Uterus (tissue), 4 donors: ENCODE results near the gene ERI3. TPM values are rescaled to one million over a fixed set of nuclear protein-coding genes. Genes with fewer than 3 reads are reported as not detected.

ENCODE experiments used
- DNase-seq, 2 donors: peaks; one replicate each; pipeline ENCODE4 v3.0.0-alpha.2; 2019 to 2020
- H3K27ac ChIP-seq, 2 donors: fragments of 200-600 bp; sonication (generic); 1 replicate in 1 of 2; 2 replicates in 1 of 2; pipeline ENCODE4 v1.5.1; 2016 to 2018
- H3K27me3 ChIP-seq, 2 donors: fragments of 200-600 bp; sonication (generic); one replicate each; pipeline ENCODE4 v1.5.1; 2018 to 2019; ENCODE audit warnings: control low read depth in 1 of 2
- H3K36me3 ChIP-seq, 2 donors: fragments of 200-600 bp; sonication (generic); one replicate each; pipeline ENCODE4 v1.5.1; 2019; ENCODE audit warnings: control low read depth in 1 of 2
- H3K4me1 ChIP-seq, 2 donors: fragments of 200-600 bp; sonication (generic); one replicate each; pipeline ENCODE4 v1.5.1; 2018 to 2019; ENCODE audit warnings: control low read depth in 1 of 2
- H3K4me3 ChIP-seq, 2 donors: fragments of 200-600 bp; sonication (generic); 1 replicate in 1 of 2; 2 replicates in 1 of 2; pipeline ENCODE4 v1.5.1; 2018 to 2019; ENCODE audit warnings: mild to moderate bottlenecking in 1 of 2
- H3K9me3 ChIP-seq, 2 donors: fragments of 200-600 bp; sonication (generic); one replicate each; pipeline ENCODE4 v1.5.1; 2019; ENCODE audit warnings: control low read depth in 1 of 2
- POLR2A ChIP-seq, 2 donors: fragments of 450-650 bp; IDR thresholded peaks; one replicate each; pipeline ENCODE4 v1.6.1; 2016; ENCODE audit warnings: antibody characterized with exemption in 2 of 2, mild to moderate bottlenecking in 1 of 2, moderate library complexity in 1 of 2
- intact Hi-C: fragments of 100-400 bp; cut with DNase I; formaldehyde crosslinking; loops from one replicate; pipeline ENCODE4 v1.15.1; 2023; ENCODE audit warnings: low total_unique reads
- total RNA-seq, 4 donors: library from RNA; depleted of rRNA in 3 of 4; stranded (reverse); fragments of >200 nt in 3 of 4; gene quantifications; one replicate each; pipeline versions ENCODE4 v1.1.0 to v1.2.4, GENCODE V29; 2014 to 2023
- TF ChIP-seq, protein P1 (sequence below), 4 experiments: fragments of 200-600 bp in 2 of 4; fragments of 450-650 bp in 2 of 4; sonication (generic) in 2 of 4; IDR thresholded peaks; one replicate each; pipeline ENCODE4 v1.5.1; 2016 to 2019; ENCODE audit warnings: antibody characterized with exemption in 4 of 4, mild to moderate bottlenecking in 2 of 4, moderate library complexity in 1 of 4
- donor health status: DM: yes; HTN: yes; CAD: no.

Gene ERI3
- total RNA-seq, 4 donors from 2014 or later, result 9.5 to 58.2 (median 45.6) TPM

DNA sequence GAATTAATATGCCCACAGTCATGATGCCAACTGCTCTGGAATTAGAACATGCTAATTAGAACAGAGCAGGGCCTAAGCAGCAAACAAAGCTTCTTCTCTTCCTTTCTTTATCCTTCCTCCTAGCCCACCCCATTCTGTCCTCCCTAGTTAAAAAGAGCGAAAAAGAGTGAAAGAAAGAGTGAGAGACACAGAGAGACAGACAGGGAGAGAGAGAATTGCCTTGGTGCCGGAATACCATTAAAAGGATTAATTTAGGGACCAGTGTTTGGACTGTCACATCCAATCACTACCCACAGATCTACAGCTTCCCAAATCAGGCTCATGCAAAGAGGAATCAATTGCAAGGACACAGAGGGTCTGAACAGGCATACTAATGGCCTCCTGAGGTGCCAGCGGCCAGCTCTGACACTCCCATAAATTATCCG is 7.0 kb downstream of the ERI3 start:
- peaks cover 0 to 3% of the 10 kb centered on the region in 2 donors for H3K4me1 ChIP-seq
- TF ChIP-seq, protein P1, sequence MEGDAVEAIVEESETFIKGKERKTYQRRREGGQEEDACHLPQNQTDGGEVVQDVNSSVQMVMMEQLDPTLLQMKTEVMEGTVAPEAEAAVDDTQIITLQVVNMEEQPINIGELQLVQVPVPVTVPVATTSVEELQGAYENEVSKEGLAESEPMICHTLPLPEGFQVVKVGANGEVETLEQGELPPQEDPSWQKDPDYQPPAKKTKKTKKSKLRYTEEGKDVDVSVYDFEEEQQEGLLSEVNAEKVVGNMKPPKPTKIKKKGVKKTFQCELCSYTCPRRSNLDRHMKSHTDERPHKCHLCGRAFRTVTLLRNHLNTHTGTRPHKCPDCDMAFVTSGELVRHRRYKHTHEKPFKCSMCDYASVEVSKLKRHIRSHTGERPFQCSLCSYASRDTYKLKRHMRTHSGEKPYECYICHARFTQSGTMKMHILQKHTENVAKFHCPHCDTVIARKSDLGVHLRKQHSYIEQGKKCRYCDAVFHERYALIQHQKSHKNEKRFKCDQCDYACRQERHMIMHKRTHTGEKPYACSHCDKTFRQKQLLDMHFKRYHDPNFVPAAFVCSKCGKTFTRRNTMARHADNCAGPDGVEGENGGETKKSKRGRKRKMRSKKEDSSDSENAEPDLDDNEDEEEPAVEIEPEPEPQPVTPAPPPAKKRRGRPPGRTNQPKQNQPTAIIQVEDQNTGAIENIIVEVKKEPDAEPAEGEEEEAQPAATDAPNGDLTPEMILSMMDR (IDR thresholded peaks at IDR 0.05), result no peak
- no peak for DNase-seq
- H3K27me3 ChIP-seq, result no peaks in the 10 kb centered on the region
- no peak overlapping the region for H3K27ac ChIP-seq
- H3K36me3 ChIP-seq, result no peaks in the 10 kb centered on the region
- no peak overlapping the region for H3K4me3 ChIP-seq
- no peaks in the 10 kb centered on the region for H3K9me3 ChIP-seq
- intact Hi-C loops, result no loop called here

DNA sequence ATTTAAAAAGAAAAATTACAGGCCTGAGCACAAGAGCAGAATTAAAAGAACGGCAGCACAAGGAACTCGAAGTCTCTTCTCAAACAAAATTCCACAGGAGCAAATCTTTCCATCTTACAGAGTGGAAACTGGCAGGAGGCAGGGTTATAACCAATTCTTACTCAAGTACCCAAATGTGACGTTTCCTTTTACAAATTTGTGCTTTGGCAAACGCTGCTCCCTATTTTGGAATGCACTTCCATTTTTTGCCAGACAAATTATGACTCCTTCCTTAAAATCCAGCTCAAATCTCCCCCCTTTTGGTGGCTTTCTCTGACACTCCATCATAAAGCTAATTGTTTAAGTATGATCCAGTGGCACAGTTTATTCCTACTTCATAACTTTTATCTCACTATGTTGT is 7.8 kb downstream of the ERI3 start:
- DNase-seq, result no peak
- intact Hi-C loops, result no loop called here
- no peak overlapping the region for H3K27ac ChIP-seq
- H3K36me3 ChIP-seq, result no peaks in the 10 kb centered on the region
- peaks cover 0 to 3% of the 10 kb centered on the region in 2 donors for H3K4me1 ChIP-seq
- TF ChIP-seq, protein P1 (IDR thresholded peaks at IDR 0.05), result no peak
- no peak for TF ChIP-seq POLR2A (IDR thresholded peaks at IDR 0.05)
- no peaks in the 10 kb centered on the region for H3K27me3 ChIP-seq
- no peak overlapping the region for H3K4me3 ChIP-seq
- H3K9me3 ChIP-seq, result no peaks in the 10 kb centered on the region

DNA sequence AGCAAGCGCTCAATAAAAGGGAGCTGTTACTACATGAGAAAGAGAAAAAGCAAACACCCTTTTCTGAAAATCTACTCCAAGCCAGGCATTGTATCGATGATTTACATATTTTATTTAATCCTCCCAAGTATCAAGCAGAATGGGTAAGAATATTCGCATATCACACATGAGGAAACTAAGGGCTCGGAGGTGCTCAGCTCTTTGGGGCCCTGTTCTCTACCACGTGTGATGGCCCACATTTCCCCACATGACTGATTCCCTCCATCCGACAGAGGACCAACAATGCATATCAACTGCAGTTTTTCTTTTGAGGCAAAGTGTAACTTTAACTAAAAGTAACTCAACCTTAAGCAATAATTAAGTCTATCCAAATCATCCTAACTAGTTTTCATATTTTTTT is 8.2 kb downstream of the ERI3 start:
- H3K27me3 ChIP-seq, result no peaks in the 10 kb centered on the region
- peaks cover 0 to 3% of the 10 kb centered on the region in 2 donors for H3K4me1 ChIP-seq
- DNase-seq, result no peak
- TF ChIP-seq, protein P1 (IDR thresholded peaks at IDR 0.05), result no peak
- no peak for TF ChIP-seq POLR2A (IDR thresholded peaks at IDR 0.05)
- H3K27ac ChIP-seq, result no peak overlapping the region
- H3K4me3 ChIP-seq, result no peak overlapping the region
- intact Hi-C loops, result no loop called here
- H3K9me3 ChIP-seq, result no peaks in the 10 kb centered on the region
- H3K36me3 ChIP-seq, result no peaks in the 10 kb centered on the region

DNA sequence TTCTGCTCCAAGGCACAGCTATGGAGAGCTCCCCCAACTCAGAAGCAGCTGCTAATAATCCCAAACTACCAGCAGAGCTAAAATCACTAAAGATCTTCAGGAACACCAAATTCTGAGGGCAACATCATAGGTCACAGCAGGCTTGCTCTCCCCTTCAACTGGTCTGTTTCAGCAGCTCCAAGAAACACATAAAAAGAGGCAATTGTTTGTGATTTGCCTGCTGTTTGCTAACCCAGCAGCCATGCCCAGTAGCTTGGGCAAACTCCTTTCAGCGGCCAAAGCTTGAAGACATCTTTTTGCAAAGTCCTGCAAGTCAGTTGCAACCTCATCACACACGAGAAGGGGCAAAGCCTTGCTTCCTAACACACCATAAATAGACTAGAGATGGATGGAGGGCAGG is 8.9 kb downstream of the ERI3 start:
- intact Hi-C loops, result no loop called here
- H3K27ac ChIP-seq, result no peak overlapping the region
- DNase-seq, result no peak
- H3K9me3 ChIP-seq, result no peaks in the 10 kb centered on the region
- H3K4me3 ChIP-seq, result no peak overlapping the region
- peaks cover 0 to 3% of the 10 kb centered on the region in 2 donors for H3K4me1 ChIP-seq
- TF ChIP-seq POLR2A (IDR thresholded peaks at IDR 0.05), result no peak
- no peaks in the 10 kb centered on the region for H3K27me3 ChIP-seq
- H3K36me3 ChIP-seq, result no peaks in the 10 kb centered on the region

DNA sequence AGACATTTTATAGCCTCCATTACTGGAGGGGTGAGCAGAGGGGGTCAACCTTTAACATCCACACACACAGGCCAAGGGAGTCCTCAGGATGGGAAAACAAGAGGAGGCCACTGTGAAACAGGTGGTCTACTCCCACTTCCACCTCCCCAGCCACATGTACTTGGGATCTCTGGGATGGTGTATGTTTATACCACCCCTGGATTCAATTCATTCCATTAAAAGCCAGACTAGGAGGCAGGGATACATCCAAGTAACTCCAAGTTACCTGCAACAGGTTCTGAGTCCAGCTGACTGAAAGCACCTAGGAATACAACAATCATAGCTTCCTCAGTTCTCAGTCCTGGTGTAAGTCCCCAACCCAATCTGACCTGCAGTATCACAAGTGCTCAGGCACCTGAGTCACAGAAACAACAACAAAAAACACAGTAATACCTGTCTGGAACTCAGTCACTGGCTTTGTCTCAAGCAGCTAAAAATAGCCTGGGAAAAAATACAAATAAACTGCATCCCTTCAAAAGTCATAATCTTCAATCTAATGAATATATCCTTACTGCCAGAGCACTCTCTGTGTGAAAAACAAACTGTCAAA is 9.8 kb downstream of the ERI3 start:
- H3K4me1 ChIP-seq, result peaks cover 0 to 3% of the 10 kb centered on the region in 2 donors
- no peak overlapping the region for H3K27ac ChIP-seq
- intact Hi-C loops, result no loop called here

More for the DNA sequence above, 9.8 kb downstream of the ERI3 start:
- Histone ChIP-seq H3K27me3 (no peaks in the 10 kb centered on the region), H3K4me3 (no peak overlapping the region), H3K9me3 (no peaks in the 10 kb centered on the region), H3K36me3 (no peaks in the 10 kb centered on the region)
- no peak for DNase-seq
- TF ChIP-seq, protein P1 (IDR thresholded peaks at IDR 0.05), result no peak
- TF ChIP-seq POLR2A (IDR thresholded peaks at IDR 0.05), result no peak
